Duodenal mucosa (tissue), 2 donors: ENCODE data around the gene FBXO5.

Experiments used
- H3K27ac ChIP-seq: one replicate; pipeline ENCODE4 v1.7.0; 2013; ENCODE audit warnings: low read depth, low read length
- H3K27me3 ChIP-seq, 2 donors: one replicate each; pipeline ENCODE4 v1.7.0; 2013; ENCODE audit warnings: low read length in 2 of 2, control low read depth in 1 of 2; ENCODE audit not compliant: insufficient read depth in 2 of 2, control insufficient read depth in 1 of 2
- H3K36me3 ChIP-seq, 2 donors: one replicate each; pipeline ENCODE4 v1.7.0; 2013; ENCODE audit warnings: low read length in 2 of 2, control low read depth in 1 of 2; ENCODE audit not compliant: insufficient read depth in 2 of 2, control insufficient read depth in 1 of 2
- H3K4me1 ChIP-seq, 2 donors: one replicate each; pipeline ENCODE4 v1.7.0; 2013; ENCODE audit warnings: low read length in 2 of 2, control low read depth in 1 of 2; ENCODE audit not compliant: insufficient read depth in 2 of 2, control insufficient read depth in 1 of 2
- H3K4me3 ChIP-seq, 2 donors: one replicate each; pipeline ENCODE4 v1.7.0; 2013; ENCODE audit warnings: low read length in 2 of 2, low read depth in 1 of 2
- H3K9ac ChIP-seq, 2 donors: one replicate each; pipeline ENCODE4 v1.7.0; 2013; ENCODE audit warnings: low read length in 2 of 2, low read depth in 1 of 2
- H3K9me3 ChIP-seq, 2 donors: one replicate each; pipeline ENCODE4 v1.7.0; 2013; ENCODE audit warnings: low read length in 2 of 2, control low read depth in 1 of 2; ENCODE audit not compliant: control insufficient read depth in 1 of 2

The FBXO5 gene

GRCh38 chr6:152952866-152953509 lies 29.9 kb downstream of the FBXO5 start:
- Histone ChIP-seq H3K36me3 (no peaks in the 10 kb centered on the region), H3K4me3 (no peak overlapping the region), H3K4me1 (no peaks in the 10 kb centered on the region), H3K27me3 (no peaks in the 10 kb centered on the region), H3K9me3 (no peaks in the 10 kb centered on the region), H3K9ac (no peak overlapping the region), H3K27ac (no peak overlapping the region)

- Histone ChIP-seq H3K4me3 (no peak overlapping the region), H3K27ac (no peak overlapping the region), H3K9ac (no peak overlapping the region), H3K9me3 (no peaks in the 10 kb centered on the region), H3K4me1 (no peaks in the 10 kb centered on the region), H3K36me3 (no peaks in the 10 kb centered on the region), H3K27me3 (no peaks in the 10 kb centered on the region)
These were observed 30.8 kb downstream of the FBXO5 start for GRCh38 chr6:152952045-152952444.

DNA sequence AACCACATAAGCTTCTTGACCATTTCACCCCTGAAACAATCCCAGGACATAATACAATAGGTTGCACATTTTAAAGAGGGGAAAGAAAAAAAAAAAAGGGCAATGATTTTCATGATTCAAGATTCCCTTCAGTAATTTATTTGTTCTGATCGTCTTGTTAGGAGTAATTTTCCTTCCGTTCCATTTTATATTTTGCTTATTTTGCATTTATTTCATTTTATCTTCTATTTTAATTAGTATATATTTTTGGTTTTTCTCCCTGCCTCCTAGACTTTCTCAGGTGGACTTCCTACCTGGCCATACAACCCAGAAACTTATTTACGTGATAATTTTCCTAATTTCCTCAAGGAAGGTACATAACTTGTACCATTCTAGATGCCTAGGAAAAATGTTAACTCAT lies 32.6 kb downstream of the FBXO5 start:
- no peak overlapping the region for H3K4me3 ChIP-seq
- H3K9me3 ChIP-seq: no peaks in the 10 kb centered on the region
- H3K27ac ChIP-seq: no peak overlapping the region
- no peak overlapping the region for H3K9ac ChIP-seq
- H3K36me3 ChIP-seq: no peaks in the 10 kb centered on the region
- no peaks in the 10 kb centered on the region for H3K4me1 ChIP-seq
- H3K27me3 ChIP-seq: no peaks in the 10 kb centered on the region

DNA sequence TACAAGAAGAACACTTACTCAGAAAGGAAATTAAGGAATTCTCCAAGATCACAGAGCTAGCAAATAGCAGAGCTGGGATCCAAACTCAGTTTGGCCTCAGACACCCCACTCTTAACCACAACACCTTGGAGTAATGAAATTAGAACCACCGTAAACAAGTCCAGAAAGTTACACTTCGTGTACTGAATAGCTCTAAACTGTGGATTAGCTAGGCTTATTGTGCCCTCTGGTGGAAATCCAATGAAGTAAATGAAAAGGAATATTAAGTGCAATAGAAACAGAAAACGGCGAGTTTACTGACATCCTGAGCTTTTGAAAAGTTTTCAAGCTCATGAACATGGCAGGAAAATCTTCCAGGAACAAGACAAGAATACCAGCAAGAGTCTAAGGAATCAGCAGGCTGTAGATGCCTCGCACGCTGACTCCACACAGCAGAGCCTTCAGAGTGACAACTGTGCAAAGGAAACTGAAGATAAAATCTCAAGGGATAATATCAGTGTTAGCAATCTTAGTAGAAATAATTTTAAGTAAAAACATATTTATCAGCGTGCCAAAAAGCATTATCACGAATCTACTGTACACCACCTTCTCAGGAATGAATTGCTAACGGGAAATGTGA lies 34.6 kb downstream of the FBXO5 start:
- H3K9ac ChIP-seq: no peak overlapping the region
- H3K4me1 ChIP-seq: no peaks in the 10 kb centered on the region
- H3K27me3 ChIP-seq: peaks cover 0 to 2% of the 10 kb centered on the region in 2 donors
- no peaks in the 10 kb centered on the region for H3K36me3 ChIP-seq
- no peak overlapping the region for H3K27ac ChIP-seq
- no peaks in the 10 kb centered on the region for H3K9me3 ChIP-seq
- H3K4me3 ChIP-seq: no peak overlapping the region

DNA sequence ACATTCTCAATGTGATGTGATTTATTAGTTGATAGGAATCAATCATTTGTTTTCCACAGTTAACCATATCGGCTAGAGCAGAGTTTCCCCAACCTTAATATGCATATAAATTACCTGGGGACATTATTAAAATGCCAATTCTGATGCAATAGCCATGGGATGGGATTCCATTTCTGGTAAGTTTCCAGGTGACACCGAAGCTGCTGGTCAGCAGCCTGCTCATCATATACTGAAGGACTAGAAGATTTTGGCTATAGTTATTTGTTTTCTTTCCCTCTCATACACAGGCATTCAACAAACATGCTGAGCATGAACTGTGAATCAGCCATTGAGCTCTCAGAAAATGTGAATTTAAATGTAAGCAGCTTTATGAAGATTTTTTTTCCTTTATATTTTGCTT lies 35.8 kb downstream of the FBXO5 start:
- Histone ChIP-seq H3K9ac (no peak overlapping the region), H3K27me3 (peaks cover 0 to 2% of the 10 kb centered on the region in 2 donors), H3K36me3 (no peaks in the 10 kb centered on the region), H3K9me3 (no peaks in the 10 kb centered on the region), H3K27ac (no peak overlapping the region), H3K4me1 (no peaks in the 10 kb centered on the region), H3K4me3 (no peak overlapping the region)

DNA sequence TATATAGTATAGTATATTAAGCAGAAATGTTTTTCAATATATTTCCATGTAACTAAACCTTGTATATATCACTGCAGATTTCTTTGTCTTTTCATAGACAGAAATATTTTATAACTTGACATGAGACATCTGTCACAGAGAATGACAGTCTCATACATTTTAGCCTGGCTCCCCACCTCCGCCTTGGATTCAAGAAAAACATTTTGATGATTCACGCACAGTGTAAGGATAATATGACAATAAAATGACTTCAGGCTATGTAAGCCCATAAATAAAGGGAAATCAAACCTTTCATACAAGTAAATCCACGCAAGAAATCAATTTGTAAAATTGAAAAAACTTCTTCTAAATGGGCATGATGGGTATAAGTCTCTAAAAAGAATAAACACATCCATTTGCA lies 36.4 kb downstream of the FBXO5 start:
- Histone ChIP-seq H3K4me3 (no peak overlapping the region), H3K27me3 (peaks cover 0 to 2% of the 10 kb centered on the region in 2 donors), H3K36me3 (no peaks in the 10 kb centered on the region)

GRCh38 chr6:152943260-152943897 lies 39.5 kb downstream of the FBXO5 start:
- Histone ChIP-seq H3K27ac (no peak overlapping the region), H3K4me1 (no peaks in the 10 kb centered on the region), H3K36me3 (no peaks in the 10 kb centered on the region), H3K9ac (no peak overlapping the region), H3K9me3 (no peaks in the 10 kb centered on the region), H3K4me3 (no peak overlapping the region), H3K27me3 (peaks cover 0 to 2% of the 10 kb centered on the region in 2 donors)

More for the DNA sequence above, 36.4 kb downstream of the FBXO5 start:
- Histone ChIP-seq H3K4me1 (no peaks in the 10 kb centered on the region), H3K9me3 (no peaks in the 10 kb centered on the region), H3K9ac (no peak overlapping the region), H3K27ac (no peak overlapping the region)

GRCh38 chr6:152942319-152942869 lies 40.4 kb downstream of the FBXO5 start:
- Histone ChIP-seq H3K9me3 (no peaks in the 10 kb centered on the region), H3K4me3 (no peak overlapping the region), H3K27me3 (peaks cover 0 to 2% of the 10 kb centered on the region in 2 donors), H3K27ac (no peak overlapping the region), H3K36me3 (no peaks in the 10 kb centered on the region), H3K4me1 (no peaks in the 10 kb centered on the region), H3K9ac (no peak overlapping the region)

GRCh38 chr6:152941746-152942145 lies 41.1 kb downstream of the FBXO5 start:
- Histone ChIP-seq H3K4me3 (no peak overlapping the region), H3K36me3 (no peaks in the 10 kb centered on the region), H3K9me3 (no peaks in the 10 kb centered on the region), H3K4me1 (no peaks in the 10 kb centered on the region), H3K27ac (no peak overlapping the region), H3K9ac (no peak overlapping the region), H3K27me3 (peaks cover 0 to 2% of the 10 kb centered on the region in 2 donors)

DNA sequence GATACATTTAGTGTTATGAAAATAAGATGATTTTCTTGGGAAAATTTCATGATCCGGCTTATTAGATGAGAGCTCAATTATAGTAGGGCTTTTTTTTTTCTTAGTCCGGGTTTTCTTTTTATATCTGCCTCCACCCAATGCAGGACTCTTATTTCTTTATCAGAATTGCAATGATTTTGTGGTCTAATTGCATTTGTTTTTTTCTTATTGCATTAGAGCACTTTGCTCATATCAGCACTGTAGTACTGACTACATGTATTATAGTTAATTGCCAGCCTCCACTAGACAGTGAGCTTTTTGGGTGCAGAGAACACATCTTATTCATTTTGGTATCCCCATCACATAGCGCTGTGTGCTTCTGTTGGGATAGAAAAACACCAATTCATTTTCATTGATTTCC lies 50.0 kb downstream of the FBXO5 start:
- Histone ChIP-seq H3K4me3 (no peak overlapping the region), H3K4me1 (no peaks in the 10 kb centered on the region), H3K9ac (no peak overlapping the region), H3K27me3 (no peaks in the 10 kb centered on the region), H3K9me3 (no peaks in the 10 kb centered on the region), H3K27ac (no peak overlapping the region), H3K36me3 (no peaks in the 10 kb centered on the region)
